WERI-Rb-1 (cell line): ENCODE data around the gene CXCL13.
"Not testable (repeated sequence)": the region's sequence is repeated elsewhere in the genome, so short reads cannot be mapped to it uniquely, and the experiment has no call there.

ENCODE experiments used
- DNase-seq: peaks from one replicate; pipeline ENCODE4 v3.0.0-alpha.2; 2020
- H3K27ac ChIP-seq: fragments of 250-450 bp; sonication (Bioruptor Pico); 2 replicates; pipeline ENCODE4 v1.5.1; 2020; ENCODE audit warnings: mild to moderate bottlenecking, moderate library complexity
- H3K27me3 ChIP-seq: fragments of 250-450 bp; sonication (Bioruptor Pico); 2 replicates; pipeline ENCODE4 v1.5.1; 2021; ENCODE audit warnings: mild to moderate bottlenecking, low read depth, moderate library complexity; ENCODE audit not compliant: insufficient read depth, severe bottlenecking
- H3K36me3 ChIP-seq: fragments of 250-450 bp; sonication (Bioruptor Pico); 2 replicates; pipeline ENCODE4 v1.5.1; 2020; ENCODE audit warnings: mild to moderate bottlenecking, moderate library complexity
- H3K4me3 ChIP-seq: 2 replicates; pipeline ENCODE4 v1.5.1; 2011; ENCODE audit warnings: low read depth, mild to moderate bottlenecking, control low read depth, low read length
- H3K9me3 ChIP-seq: fragments of 250-450 bp; sonication (Bioruptor Pico); 2 replicates; pipeline ENCODE4 v1.5.1; 2021; ENCODE audit warnings: mild to moderate bottlenecking, moderate library complexity; ENCODE audit not compliant: severe bottlenecking
- CTCF ChIP-seq: IDR thresholded peaks from 2 replicates; pipeline ENCODE4 v1.5.1; 2011; ENCODE audit warnings: low read depth, mild to moderate bottlenecking, control low read depth, inconsistent platforms, low read length

Gene CXCL13

GRCh38 chr4:77636902-77637301, 31.3 kb downstream of the CXCL13 start:
- DNase-seq: no peak
- no peak for TF ChIP-seq CTCF
- Histone ChIP-seq H3K9me3 (peaks cover 4% of the 10 kb centered on the region), H3K4me3 (no peak overlapping the region), H3K36me3 (no peaks in the 10 kb centered on the region), H3K27me3 (no peaks in the 10 kb centered on the region), H3K27ac (no peak overlapping the region)

- DNase-seq: not testable (repeated sequence)
Observed at GRCh38 chr4:77644069-77644468, 38.4 kb downstream of the CXCL13 start.

GRCh38 chr4:77650787-77651186, 45.2 kb downstream of the CXCL13 start:
- H3K4me3 ChIP-seq: no peak overlapping the region
- peaks cover 6% of the 10 kb centered on the region for H3K27me3 ChIP-seq
- TF ChIP-seq CTCF: no peak
- no peaks in the 10 kb centered on the region for H3K36me3 ChIP-seq
- no peak overlapping the region for H3K27ac ChIP-seq
- peaks cover 4% of the 10 kb centered on the region for H3K9me3 ChIP-seq
- no peak for DNase-seq

More at GRCh38 chr4:77644069-77644468, 38.4 kb downstream of the CXCL13 start:
- not testable (repeated sequence) for H3K36me3 ChIP-seq, H3K27ac ChIP-seq, H3K9me3 ChIP-seq, H3K27me3 ChIP-seq, H3K4me3 ChIP-seq

- no peaks in the 10 kb centered on the region for H3K9me3 ChIP-seq
- no peak for TF ChIP-seq CTCF
Observed at GRCh38 chr4:77651820-77652219, 46.2 kb downstream of the CXCL13 start.

GRCh38 chr4:77652237-77652897, 46.7 kb downstream of the CXCL13 start:
- H3K9me3 ChIP-seq: no peaks in the 10 kb centered on the region
- no peaks in the 10 kb centered on the region for H3K36me3 ChIP-seq
- no peak for TF ChIP-seq CTCF
- no peak overlapping the region for H3K4me3 ChIP-seq
- H3K27me3 ChIP-seq: peaks cover 6% of the 10 kb centered on the region
- no peak overlapping the region for H3K27ac ChIP-seq
- DNase-seq: no peak

More at GRCh38 chr4:77651820-77652219, 46.2 kb downstream of the CXCL13 start:
- no peak for DNase-seq
- H3K4me3 ChIP-seq: no peak overlapping the region
- no peaks in the 10 kb centered on the region for H3K36me3 ChIP-seq
- peaks cover 6% of the 10 kb centered on the region for H3K27me3 ChIP-seq
- no peak overlapping the region for H3K27ac ChIP-seq

- Histone ChIP-seq H3K27me3 (peaks cover 6% of the 10 kb centered on the region), H3K36me3 (no peaks in the 10 kb centered on the region), H3K9me3 (no peaks in the 10 kb centered on the region), H3K27ac (no peak overlapping the region), H3K4me3 (no peak overlapping the region)
- no peak for TF ChIP-seq CTCF
- DNase-seq: no peak
Observed at GRCh38 chr4:77653162-77653758, 47.6 kb downstream of the CXCL13 start.

- H3K27ac ChIP-seq, H3K9me3 ChIP-seq, H3K36me3 ChIP-seq, H3K4me3 ChIP-seq, DNase-seq, H3K27me3 ChIP-seq: not testable (repeated sequence)
Observed at GRCh38 chr4:77660318-77660717, 54.7 kb downstream of the CXCL13 start.
